SK-N-SH (cell line): Measurements from ENCODE around the gene USH1C.

Source experiments
- EP300 ChIP-seq, 2 experiments: IDR thresholded peaks; 2 replicates each; pipeline versions ENCODE4 v1.4.0 to v1.6.1; 2012; ENCODE audit warnings: borderline replicate concordance in 1 of 2, low read depth in 1 of 2, low read length in 1 of 2
- FOXM1 ChIP-seq: IDR thresholded peaks from 2 replicates; pipeline ENCODE4 v1.4.0; 2012; ENCODE audit warnings: low read depth, mild to moderate bottlenecking
- GATA2 ChIP-seq: sonication (generic); formaldehyde crosslinking; IDR thresholded peaks from 2 replicates; pipeline ENCODE4 v1.5.0; 2020; ENCODE audit warnings: mild to moderate bottlenecking, missing genetic modification reagents
- NFIC ChIP-seq: IDR thresholded peaks from 2 replicates; pipeline ENCODE4 v1.4.0; 2012; ENCODE audit warnings: borderline replicate concordance
- POLR2AphosphoS5 ChIP-seq: IDR thresholded peaks from 2 replicates; pipeline ENCODE4 v1.6.1; 2012; ENCODE audit warnings: low read depth, low read length
- SIN3A ChIP-seq: IDR thresholded peaks from 2 replicates; pipeline ENCODE4 v1.6.1; 2012; ENCODE audit warnings: low read depth, mild to moderate bottlenecking, low read length, moderate library complexity, borderline replicate concordance
- TAF1 ChIP-seq: IDR thresholded peaks from 2 replicates; pipeline ENCODE4 v1.6.1; 2012; ENCODE audit warnings: low read depth, mild to moderate bottlenecking, low read length, moderate library complexity, borderline replicate concordance
- TCF12 ChIP-seq: IDR thresholded peaks from 2 replicates; pipeline ENCODE4 v1.4.0; 2012
- USF2 ChIP-seq: fragments of 150-350 bp; IDR thresholded peaks from 2 replicates; pipeline ENCODE4 v1.6.1; 2017; ENCODE audit warnings: antibody characterized with exemption, low read length, low read depth, borderline replicate concordance
- TF ChIP-seq, protein P1 (sequence below): IDR thresholded peaks from 2 replicates; pipeline ENCODE4 v1.6.1; 2012; ENCODE audit warnings: mild to moderate bottlenecking, low read depth, low read length, moderate library complexity
- TF ChIP-seq, protein P2 (sequence below): IDR thresholded peaks from 2 replicates; pipeline ENCODE4 v1.4.0; 2012; ENCODE audit warnings: low read depth
- TF ChIP-seq, protein P3 (sequence below): fragments of 200-600 bp; sonication (generic); IDR thresholded peaks from 2 replicates; pipeline ENCODE4 v1.6.1; 2017; ENCODE audit warnings: antibody characterized with exemption, mild to moderate bottlenecking, moderate library complexity
- TF ChIP-seq, protein P4 (sequence below): IDR thresholded peaks from 2 replicates; pipeline ENCODE4 v1.4.0; 2012; ENCODE audit warnings: low read depth, borderline replicate concordance

- TF ChIP-seq USF2 (no peak), POLR2AphosphoS5 (no peak), EP300 (IDR thresholded peaks at IDR 0.05; ENCODE audit: borderline replicate concordance in 1 of 2, low read depth in 1 of 2, low read length in 1 of 2) (no peak), NFIC (no peak), TCF12 (no peak), TAF1 (no peak), GATA2 (no peak), SIN3A (no peak), FOXM1 (no peak)
- TF ChIP-seq, protein P1, sequence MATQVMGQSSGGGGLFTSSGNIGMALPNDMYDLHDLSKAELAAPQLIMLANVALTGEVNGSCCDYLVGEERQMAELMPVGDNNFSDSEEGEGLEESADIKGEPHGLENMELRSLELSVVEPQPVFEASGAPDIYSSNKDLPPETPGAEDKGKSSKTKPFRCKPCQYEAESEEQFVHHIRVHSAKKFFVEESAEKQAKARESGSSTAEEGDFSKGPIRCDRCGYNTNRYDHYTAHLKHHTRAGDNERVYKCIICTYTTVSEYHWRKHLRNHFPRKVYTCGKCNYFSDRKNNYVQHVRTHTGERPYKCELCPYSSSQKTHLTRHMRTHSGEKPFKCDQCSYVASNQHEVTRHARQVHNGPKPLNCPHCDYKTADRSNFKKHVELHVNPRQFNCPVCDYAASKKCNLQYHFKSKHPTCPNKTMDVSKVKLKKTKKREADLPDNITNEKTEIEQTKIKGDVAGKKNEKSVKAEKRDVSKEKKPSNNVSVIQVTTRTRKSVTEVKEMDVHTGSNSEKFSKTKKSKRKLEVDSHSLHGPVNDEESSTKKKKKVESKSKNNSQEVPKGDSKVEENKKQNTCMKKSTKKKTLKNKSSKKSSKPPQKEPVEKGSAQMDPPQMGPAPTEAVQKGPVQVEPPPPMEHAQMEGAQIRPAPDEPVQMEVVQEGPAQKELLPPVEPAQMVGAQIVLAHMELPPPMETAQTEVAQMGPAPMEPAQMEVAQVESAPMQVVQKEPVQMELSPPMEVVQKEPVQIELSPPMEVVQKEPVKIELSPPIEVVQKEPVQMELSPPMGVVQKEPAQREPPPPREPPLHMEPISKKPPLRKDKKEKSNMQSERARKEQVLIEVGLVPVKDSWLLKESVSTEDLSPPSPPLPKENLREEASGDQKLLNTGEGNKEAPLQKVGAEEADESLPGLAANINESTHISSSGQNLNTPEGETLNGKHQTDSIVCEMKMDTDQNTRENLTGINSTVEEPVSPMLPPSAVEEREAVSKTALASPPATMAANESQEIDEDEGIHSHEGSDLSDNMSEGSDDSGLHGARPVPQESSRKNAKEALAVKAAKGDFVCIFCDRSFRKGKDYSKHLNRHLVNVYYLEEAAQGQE, result no peak
- TF ChIP-seq, protein P2, sequence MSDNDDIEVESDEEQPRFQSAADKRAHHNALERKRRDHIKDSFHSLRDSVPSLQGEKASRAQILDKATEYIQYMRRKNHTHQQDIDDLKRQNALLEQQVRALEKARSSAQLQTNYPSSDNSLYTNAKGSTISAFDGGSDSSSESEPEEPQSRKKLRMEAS, result no peak
- TF ChIP-seq, protein P3, sequence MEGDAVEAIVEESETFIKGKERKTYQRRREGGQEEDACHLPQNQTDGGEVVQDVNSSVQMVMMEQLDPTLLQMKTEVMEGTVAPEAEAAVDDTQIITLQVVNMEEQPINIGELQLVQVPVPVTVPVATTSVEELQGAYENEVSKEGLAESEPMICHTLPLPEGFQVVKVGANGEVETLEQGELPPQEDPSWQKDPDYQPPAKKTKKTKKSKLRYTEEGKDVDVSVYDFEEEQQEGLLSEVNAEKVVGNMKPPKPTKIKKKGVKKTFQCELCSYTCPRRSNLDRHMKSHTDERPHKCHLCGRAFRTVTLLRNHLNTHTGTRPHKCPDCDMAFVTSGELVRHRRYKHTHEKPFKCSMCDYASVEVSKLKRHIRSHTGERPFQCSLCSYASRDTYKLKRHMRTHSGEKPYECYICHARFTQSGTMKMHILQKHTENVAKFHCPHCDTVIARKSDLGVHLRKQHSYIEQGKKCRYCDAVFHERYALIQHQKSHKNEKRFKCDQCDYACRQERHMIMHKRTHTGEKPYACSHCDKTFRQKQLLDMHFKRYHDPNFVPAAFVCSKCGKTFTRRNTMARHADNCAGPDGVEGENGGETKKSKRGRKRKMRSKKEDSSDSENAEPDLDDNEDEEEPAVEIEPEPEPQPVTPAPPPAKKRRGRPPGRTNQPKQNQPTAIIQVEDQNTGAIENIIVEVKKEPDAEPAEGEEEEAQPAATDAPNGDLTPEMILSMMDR, result no peak
- TF ChIP-seq, protein P4, sequence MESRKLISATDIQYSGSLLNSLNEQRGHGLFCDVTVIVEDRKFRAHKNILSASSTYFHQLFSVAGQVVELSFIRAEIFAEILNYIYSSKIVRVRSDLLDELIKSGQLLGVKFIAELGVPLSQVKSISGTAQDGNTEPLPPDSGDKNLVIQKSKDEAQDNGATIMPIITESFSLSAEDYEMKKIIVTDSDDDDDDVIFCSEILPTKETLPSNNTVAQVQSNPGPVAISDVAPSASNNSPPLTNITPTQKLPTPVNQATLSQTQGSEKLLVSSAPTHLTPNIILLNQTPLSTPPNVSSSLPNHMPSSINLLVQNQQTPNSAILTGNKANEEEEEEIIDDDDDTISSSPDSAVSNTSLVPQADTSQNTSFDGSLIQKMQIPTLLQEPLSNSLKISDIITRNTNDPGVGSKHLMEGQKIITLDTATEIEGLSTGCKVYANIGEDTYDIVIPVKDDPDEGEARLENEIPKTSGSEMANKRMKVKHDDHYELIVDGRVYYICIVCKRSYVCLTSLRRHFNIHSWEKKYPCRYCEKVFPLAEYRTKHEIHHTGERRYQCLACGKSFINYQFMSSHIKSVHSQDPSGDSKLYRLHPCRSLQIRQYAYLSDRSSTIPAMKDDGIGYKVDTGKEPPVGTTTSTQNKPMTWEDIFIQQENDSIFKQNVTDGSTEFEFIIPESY, result no peak
Measured at GRCh38 chr11:17469998-17470397, 74.2 kb downstream of the USH1C start.
